SU-DHL-6 (cell line): ENCODE measurements around the gene CACNB4.

ENCODE experiments used
- EZH2phosphoT487 ChIP-seq: fragments of 200-600 bp; sonication (generic), shearing (Covaris generic); conservative IDR thresholded peaks from 2 replicates; pipeline ENCODE4 v1.6.1; 2018; ENCODE audit warnings: mild to moderate bottlenecking, antibody characterized with exemption, low read length, moderate library complexity, mixed read lengths
- TF ChIP-seq, protein P1 (sequence below): fragments of 200-600 bp; sonication (generic); IDR thresholded peaks from one replicate; pipeline ENCODE4 v1.5.1; 2017; ENCODE audit warnings: antibody characterized with exemption, mild to moderate bottlenecking, low read length, moderate library complexity; ENCODE audit not compliant: insufficient read depth, poor library complexity, severe bottlenecking

- TF ChIP-seq, protein P1, sequence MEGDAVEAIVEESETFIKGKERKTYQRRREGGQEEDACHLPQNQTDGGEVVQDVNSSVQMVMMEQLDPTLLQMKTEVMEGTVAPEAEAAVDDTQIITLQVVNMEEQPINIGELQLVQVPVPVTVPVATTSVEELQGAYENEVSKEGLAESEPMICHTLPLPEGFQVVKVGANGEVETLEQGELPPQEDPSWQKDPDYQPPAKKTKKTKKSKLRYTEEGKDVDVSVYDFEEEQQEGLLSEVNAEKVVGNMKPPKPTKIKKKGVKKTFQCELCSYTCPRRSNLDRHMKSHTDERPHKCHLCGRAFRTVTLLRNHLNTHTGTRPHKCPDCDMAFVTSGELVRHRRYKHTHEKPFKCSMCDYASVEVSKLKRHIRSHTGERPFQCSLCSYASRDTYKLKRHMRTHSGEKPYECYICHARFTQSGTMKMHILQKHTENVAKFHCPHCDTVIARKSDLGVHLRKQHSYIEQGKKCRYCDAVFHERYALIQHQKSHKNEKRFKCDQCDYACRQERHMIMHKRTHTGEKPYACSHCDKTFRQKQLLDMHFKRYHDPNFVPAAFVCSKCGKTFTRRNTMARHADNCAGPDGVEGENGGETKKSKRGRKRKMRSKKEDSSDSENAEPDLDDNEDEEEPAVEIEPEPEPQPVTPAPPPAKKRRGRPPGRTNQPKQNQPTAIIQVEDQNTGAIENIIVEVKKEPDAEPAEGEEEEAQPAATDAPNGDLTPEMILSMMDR: no peak
- TF ChIP-seq EZH2phosphoT487: no peak
These were observed 194.8 kb downstream of the CACNB4 start for GRCh38 chr2:151904021-151904420.
